Progenitor cell of endocrine pancreas (in vitro differentiated cells): ENCODE data around the gene P2RY10. TPM values are rescaled to one million over a fixed set of nuclear protein-coding genes. Genes with fewer than 3 reads are reported as not detected.

ENCODE experiments used
- DNase-seq: peaks from one replicate; pipeline ENCODE4 v3.0.0; 2021; ENCODE audit warnings: low spot score; ENCODE audit not compliant: unreplicated experiment
- H3K27ac Mint-ChIP-seq: 2 replicates; pipeline ENCODE4 v1.8.0; 2021; ENCODE audit warnings: mild to moderate bottlenecking, moderate library complexity, mixed read lengths
- H3K27me3 Mint-ChIP-seq: 2 replicates; pipeline ENCODE4 v1.8.0; 2021; ENCODE audit warnings: mixed read lengths
- H3K36me3 Mint-ChIP-seq: 2 replicates; pipeline ENCODE4 v1.8.0; 2022; ENCODE audit warnings: mixed read lengths; ENCODE audit not compliant: insufficient read depth
- H3K4me1 Mint-ChIP-seq: 2 replicates; pipeline ENCODE4 v1.8.0; 2021; ENCODE audit warnings: low read depth, mixed read lengths
- H3K4me3 Mint-ChIP-seq: 2 replicates; pipeline ENCODE4 v1.8.0; 2021; ENCODE audit warnings: low read depth, mild to moderate bottlenecking, moderate library complexity, mixed read lengths
- H3K9me3 Mint-ChIP-seq: 2 replicates; pipeline ENCODE4 v1.8.0; 2021; ENCODE audit warnings: low read depth, mixed read lengths
- total RNA-seq: library from RNA; stranded (reverse); gene quantifications from 2 replicates; pipeline ENCODE4 v1.2.1, GENCODE V29; 2021
- TF ChIP-seq, protein P1 (sequence below): fragments of 200-600 bp; sonication (generic); IDR thresholded peaks from one replicate; pipeline ENCODE4 v1.5.0; 2021; ENCODE audit warnings: antibody characterized with exemption, mild to moderate bottlenecking; ENCODE audit not compliant: unreplicated experiment

The P2RY10 gene
- total RNA-seq, 1 donor from 2014 or later, result not detected

GRCh38 chrX:78944351-78944750 is 840 bp upstream of the P2RY10 start:
- Mint-ChIP-seq H3K27me3 (no peaks in the 10 kb centered on the region), H3K27ac (no peak overlapping the region), H3K4me3 (no peak overlapping the region), H3K36me3 (no peaks in the 10 kb centered on the region), H3K9me3 (peaks cover 24% of the 10 kb centered on the region), H3K4me1 (no peaks in the 10 kb centered on the region)
- TF ChIP-seq, protein P1, sequence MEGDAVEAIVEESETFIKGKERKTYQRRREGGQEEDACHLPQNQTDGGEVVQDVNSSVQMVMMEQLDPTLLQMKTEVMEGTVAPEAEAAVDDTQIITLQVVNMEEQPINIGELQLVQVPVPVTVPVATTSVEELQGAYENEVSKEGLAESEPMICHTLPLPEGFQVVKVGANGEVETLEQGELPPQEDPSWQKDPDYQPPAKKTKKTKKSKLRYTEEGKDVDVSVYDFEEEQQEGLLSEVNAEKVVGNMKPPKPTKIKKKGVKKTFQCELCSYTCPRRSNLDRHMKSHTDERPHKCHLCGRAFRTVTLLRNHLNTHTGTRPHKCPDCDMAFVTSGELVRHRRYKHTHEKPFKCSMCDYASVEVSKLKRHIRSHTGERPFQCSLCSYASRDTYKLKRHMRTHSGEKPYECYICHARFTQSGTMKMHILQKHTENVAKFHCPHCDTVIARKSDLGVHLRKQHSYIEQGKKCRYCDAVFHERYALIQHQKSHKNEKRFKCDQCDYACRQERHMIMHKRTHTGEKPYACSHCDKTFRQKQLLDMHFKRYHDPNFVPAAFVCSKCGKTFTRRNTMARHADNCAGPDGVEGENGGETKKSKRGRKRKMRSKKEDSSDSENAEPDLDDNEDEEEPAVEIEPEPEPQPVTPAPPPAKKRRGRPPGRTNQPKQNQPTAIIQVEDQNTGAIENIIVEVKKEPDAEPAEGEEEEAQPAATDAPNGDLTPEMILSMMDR, result no peak
- DNase-seq, result no peak

GRCh38 chrX:78946178-78946931 is 1.2 kb downstream of the P2RY10 start:
- no peak for DNase-seq
- H3K27ac Mint-ChIP-seq, result no peak overlapping the region
- H3K36me3 Mint-ChIP-seq, result no peaks in the 10 kb centered on the region
- peaks cover 19% of the 10 kb centered on the region for H3K9me3 Mint-ChIP-seq
- TF ChIP-seq, protein P1, result no peak
- no peaks in the 10 kb centered on the region for H3K4me1 Mint-ChIP-seq
- no peaks in the 10 kb centered on the region for H3K27me3 Mint-ChIP-seq
- no peak overlapping the region for H3K4me3 Mint-ChIP-seq

DNA sequence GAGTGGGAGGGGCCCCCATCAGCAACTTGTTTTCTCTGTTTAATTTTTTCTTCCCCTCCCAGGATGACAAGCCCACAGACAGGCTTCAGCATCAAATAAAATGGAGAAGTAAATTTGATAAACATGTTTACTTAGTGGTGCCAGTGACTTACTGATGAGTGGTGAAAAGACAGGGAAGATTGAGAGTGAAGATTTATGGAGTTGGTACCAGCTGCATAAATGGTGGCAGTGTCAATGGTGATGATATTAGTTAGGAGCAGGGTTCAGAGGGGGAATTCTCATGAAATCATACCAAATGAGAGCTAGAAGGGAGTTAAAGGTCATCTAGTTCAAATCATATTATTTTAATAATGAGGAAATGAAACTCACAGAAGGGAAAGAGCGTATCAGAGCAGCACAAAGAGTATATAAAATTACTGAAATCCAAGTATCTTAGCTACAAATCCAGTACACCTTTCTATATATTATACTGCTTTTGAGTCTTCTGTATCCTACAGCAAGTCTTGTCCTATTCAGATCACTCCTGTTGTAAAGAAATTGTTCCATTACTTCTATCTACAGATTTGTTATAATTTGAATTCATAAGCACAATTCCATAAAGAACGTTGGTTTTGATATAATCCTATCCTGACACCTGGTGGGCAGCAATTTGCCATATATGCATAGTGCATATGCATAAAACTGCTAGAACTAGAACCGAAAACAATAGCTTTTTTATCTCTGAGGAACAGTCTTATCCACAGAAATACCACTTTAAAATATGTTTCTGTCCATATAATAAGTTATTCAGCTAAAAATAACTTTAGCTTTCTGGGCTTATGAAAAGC is 5.0 kb downstream of the P2RY10 start:
- Mint-ChIP-seq H3K4me3 (no peak overlapping the region), H3K27me3 (no peaks in the 10 kb centered on the region), H3K27ac (no peak overlapping the region), H3K9me3 (peaks cover 11% of the 10 kb centered on the region), H3K36me3 (no peaks in the 10 kb centered on the region), H3K4me1 (no peaks in the 10 kb centered on the region)
- no peak for DNase-seq
- TF ChIP-seq, protein P1, result no peak

GRCh38 chrX:78957049-78957767 is 12.0 kb downstream of the P2RY10 start:
- Mint-ChIP-seq H3K9me3 (peaks cover 16% of the 10 kb centered on the region), H3K36me3 (no peaks in the 10 kb centered on the region), H3K27ac (no peak overlapping the region), H3K27me3 (no peaks in the 10 kb centered on the region), H3K4me3 (no peak overlapping the region), H3K4me1 (no peaks in the 10 kb centered on the region)
- DNase-seq, result no peak
- TF ChIP-seq, protein P1, result no peak

GRCh38 chrX:78957768-78958130 is 12.6 kb downstream of the P2RY10 start:
- no peak for DNase-seq
- no peak overlapping the region for H3K4me3 Mint-ChIP-seq
- peaks cover 16% of the 10 kb centered on the region for H3K9me3 Mint-ChIP-seq
- H3K27ac Mint-ChIP-seq, result no peak overlapping the region
- no peaks in the 10 kb centered on the region for H3K36me3 Mint-ChIP-seq
- H3K4me1 Mint-ChIP-seq, result no peaks in the 10 kb centered on the region
- TF ChIP-seq, protein P1, result no peak
- no peaks in the 10 kb centered on the region for H3K27me3 Mint-ChIP-seq
